Renal cortical epithelial cell (primary cell): ENCODE results near the gene CLN5. TPM values are rescaled to one million over a fixed set of nuclear protein-coding genes. Genes with fewer than 3 reads are reported as not detected.
"Not testable (repeated sequence)": the region's sequence is repeated elsewhere in the genome, so short reads cannot be mapped to it uniquely, and the experiment has no call there.

Source experiments
- DNase-seq: peaks from one replicate; pipeline ENCODE4 v3.0.0-alpha.2; 2011; ENCODE audit warnings: low read depth
- total RNA-seq: library from RNA; depleted of rRNA; stranded (reverse); fragments of >200 nt; gene quantifications from 2 replicates; pipeline ENCODE4 v1.2.3, GENCODE V29; 2014

CLN5 gene
- total RNA-seq = 43.4 and 62.4 TPM in 2 replicates

DNA sequence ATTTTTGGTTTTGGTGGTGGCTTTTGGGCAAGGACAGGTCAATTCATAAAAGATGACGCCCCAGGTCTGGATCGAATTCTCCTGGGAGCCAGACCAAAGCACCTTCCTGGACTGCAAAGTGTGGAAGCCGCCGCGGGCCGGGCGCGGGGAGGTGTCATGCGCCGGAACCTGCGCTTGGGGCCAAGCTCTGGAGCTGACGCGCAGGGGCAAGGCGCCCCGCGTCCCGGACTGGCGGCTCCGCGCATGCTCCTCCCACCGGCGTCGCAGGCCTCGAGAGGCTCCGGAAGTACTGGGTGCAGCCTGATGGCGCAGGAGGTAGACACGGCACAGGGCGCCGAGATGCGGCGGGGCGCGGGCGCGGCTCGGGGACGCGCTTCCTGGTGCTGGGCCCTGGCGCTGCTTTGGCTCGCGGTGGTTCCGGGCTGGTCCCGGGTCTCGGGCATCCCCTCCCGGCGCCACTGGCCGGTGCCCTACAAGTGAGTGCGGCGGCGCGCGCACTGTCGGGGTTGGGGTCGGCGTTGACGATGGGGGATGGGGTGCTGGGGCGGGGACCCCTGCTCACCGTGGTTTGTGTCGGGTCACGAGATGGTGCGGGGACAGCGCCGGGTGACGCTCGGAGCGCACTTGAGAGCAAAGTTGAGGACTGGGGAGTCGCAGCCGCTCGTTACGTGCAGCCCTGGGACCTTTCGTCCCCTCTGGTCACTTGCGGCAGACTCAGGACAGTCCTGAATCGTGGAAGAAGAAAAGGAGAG lies at the start of gene CLN5:
TSS of gene CLN5 (plus strand) at position 286 of the 752 bp plus-strand sequence. CDS start at position 304, 18 bp downstream.
- DNase-seq = peak; percentile 81

DNA sequence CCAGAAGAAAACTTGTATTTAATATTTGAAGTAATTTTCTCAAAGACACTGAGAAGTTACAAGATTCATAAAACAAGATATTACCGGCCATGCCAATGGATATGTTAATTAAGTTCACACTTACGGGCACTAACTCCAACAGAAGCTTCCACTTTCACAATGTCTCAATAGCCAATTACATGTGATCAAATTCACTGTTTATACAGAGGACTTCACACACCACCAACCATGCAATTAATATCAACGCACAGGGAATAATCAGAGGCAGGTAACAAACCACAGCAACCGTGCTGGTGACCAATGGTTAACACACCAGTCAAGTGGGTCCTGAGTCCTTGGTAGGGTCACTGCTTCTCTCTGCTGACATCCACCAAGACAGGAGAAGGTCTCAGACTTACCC lies 49.5 kb upstream of the CLN5 start:
- peak; percentile 30 for DNase-seq

DNA sequence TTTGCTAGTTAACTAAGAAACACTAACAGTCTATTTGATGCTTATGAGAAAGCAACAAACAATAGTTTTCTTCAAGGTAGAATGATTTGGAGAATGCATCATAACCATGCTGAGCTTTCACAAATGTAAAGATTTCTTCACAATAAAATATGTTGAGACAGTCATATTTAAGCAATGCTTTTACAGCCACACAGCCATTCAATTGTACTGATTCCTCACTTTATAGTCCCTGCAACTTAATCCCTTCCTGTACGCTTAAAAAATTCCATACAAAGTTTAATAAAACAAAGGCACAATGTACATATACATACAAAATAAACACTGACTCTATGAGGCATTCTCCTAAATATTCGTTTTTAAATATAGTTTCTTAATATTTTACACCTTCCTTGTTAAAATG lies 48.2 kb upstream of the CLN5 start:
- DNase-seq = no peak

DNA sequence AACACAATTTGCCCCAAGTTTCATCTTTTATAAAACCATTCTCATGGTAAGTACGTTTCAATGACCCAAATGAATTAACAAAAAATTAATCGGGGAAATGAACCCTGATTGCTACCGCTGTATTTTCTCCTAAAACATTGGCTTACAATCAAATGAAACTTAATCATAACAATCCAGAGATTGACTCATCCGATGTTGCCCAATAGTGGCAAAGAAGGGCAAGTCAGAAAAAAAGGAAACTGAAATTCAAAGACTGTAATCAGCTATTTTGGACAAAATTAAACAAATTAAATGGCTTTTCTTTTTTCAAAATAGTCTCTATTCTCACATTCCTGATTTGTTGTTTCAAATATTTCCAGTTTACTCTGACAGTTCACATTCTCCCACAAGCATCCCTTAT lies 47.4 kb upstream of the CLN5 start:
- peak; percentile 46 for DNase-seq

DNA sequence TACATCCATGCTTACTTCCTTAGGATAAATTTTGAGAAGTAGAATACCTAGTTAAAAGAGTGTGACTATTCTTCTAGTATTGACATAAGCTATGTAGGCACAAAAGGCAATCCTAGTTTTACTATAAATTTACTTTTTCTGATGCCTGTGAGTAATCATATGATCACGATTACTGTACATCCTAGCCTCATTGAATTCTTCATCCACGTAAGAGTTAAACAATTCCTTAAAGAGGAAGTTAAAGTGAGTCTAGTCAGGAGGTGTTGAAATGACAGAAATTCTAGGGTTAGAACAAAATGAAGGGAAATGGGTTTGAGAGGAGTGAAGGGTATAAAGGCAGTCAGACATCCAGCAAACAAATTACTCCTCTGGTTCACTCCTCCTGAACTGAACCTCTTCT lies 43.7 kb upstream of the CLN5 start, which contains the start of gene ACOD1:
TSS of gene ACOD1 (plus strand) at position 363 of the 400 bp plus-strand sequence. CDS start 48 bp downstream, outside the sequence.
- no peak for DNase-seq

DNA sequence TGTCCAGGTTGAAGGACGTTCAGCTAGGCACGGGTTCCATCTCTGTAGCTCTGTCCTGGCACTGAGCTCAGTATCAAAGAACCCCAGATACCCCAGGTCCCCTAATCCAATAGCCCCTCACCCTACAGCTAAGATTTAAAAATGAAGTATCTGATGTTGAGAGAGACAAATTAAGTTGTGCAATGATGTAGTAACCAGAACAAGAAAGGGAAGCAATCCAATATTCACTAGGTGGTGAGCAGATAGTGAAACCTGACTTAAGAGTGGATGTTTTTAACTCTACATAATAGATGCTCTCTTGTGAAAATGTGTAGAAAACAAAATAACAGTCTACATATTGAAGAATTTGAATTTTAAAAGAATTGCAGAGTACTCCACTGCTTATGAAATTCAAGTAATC lies 41.8 kb upstream of the CLN5 start:
- DNase-seq = no peak

DNA sequence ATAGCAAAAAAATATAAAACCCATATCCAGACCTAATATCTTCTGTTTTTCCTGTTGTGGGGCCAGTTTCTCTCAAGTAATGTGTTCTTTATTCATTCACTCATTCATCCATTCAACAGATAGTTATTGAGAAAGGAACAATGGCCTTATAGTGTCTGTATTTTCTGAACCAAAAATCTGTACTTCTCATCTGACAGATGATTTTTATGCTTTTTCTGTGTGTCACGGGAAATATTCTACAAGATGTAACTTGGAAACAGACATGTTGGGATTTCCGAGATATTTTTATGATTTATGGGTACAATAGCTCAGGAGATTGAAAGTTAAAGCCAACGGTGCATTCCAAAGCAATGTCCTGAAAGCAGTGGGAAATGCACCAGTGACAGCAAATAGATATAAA lies 37.9 kb upstream of the CLN5 start:
- DNase-seq = no peak

DNA sequence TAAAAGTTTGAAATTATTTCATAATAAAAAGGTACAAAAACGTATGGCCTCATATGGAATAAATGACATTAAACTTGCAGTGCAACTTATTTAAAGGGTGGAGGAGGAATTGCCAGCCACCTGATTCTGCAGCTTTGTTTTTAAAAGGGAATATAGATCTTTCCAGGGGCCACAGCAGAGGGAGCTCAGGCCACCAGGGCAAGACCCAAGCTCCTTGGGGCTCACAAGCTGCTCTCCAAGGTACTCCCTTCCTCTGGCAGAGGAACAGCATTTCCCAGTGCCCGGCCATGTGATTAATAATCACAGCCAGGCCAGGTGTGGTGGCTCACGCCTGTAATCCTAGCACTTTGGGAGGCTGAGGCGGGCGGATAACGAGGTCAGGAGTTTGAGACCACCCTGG lies 37.3 kb upstream of the CLN5 start:
- DNase-seq = no peak

DNA sequence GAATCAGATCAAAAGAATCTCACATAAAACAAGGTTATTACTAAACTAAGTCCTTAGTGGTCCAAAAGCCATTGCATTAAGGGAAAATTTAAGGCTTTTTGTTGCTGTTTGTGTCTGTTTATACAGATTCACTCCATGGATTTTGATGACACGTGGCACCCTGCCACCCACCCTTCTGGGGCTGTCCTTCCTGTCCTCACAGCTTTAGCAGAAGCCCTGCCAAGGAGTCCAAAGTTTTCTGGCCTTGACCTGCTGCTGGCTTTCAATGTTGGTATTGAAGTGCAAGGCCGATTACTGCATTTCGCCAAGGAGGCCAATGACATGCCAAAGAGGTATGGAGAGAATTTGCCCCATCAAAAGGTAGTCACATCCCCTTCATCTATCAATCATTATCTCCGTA lies 36.7 kb upstream of the CLN5 start:
- DNase-seq = no peak

DNA sequence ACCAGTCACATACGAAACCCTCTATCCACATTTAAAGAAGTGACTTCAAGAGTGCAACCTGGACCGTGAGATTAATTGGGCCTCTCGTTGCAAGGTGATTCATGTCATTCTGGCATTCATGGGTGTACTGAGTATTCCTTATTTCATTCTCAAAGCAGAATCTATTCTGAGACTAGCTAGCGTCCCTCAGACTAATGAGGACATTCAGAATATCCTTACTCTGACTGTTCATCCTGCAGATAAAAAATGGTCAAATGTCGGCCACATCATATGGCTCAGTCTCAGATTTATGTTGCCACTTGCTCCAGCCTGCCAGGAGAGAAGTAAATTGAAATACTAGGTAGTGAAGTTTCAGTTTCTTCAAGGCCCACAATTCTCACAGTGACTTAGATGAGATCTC lies 36.2 kb upstream of the CLN5 start:
- DNase-seq = no peak

DNA sequence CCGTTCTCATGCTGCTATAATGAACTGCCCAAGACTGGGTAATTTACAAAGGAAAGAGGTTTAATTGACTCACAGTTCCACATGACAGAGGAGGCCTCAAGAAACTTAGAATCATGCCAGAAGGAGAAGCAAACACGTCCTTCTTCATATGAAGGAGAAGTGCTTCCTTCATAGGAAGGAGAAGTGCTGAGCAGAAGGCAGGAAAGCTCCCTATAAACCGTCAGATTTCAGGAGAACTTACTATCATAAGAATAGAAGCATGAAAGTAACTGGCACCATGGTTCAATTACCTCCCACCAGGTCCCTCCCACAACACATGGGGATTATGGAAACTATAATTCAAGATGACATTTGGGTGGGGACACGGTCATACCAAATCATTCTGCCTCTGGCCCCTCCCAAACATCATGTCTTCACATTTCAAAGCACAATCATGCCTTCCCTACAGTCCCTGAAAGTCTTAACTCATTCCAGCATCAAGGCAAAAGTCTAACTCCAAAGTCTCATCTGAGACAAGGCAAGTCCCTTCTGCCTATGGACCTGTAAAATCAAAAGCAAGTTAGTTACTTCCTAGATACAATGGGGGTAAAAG lies 32.9 kb upstream of the CLN5 start:
- DNase-seq = no peak

DNA sequence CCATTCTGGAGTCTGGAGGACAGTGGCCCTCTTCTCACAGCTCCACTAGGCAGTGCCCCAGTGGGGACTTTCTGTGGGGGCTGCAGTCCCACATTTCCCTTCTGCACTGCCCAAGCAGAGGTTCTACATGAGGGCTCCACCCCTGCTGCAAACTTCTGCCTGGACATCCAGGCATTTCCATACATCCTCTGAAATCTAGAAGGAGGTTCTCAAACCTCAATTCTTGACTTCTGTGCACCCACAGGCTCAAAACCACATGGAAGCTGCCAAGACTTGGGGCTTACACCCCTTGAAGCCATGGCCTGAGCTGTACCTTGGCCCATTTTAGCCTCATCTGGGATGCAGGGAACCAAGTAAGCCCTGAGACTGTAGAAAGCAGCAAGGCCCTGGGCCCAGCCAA lies 32.1 kb upstream of the CLN5 start:
- DNase-seq = not testable (repeated sequence)

DNA sequence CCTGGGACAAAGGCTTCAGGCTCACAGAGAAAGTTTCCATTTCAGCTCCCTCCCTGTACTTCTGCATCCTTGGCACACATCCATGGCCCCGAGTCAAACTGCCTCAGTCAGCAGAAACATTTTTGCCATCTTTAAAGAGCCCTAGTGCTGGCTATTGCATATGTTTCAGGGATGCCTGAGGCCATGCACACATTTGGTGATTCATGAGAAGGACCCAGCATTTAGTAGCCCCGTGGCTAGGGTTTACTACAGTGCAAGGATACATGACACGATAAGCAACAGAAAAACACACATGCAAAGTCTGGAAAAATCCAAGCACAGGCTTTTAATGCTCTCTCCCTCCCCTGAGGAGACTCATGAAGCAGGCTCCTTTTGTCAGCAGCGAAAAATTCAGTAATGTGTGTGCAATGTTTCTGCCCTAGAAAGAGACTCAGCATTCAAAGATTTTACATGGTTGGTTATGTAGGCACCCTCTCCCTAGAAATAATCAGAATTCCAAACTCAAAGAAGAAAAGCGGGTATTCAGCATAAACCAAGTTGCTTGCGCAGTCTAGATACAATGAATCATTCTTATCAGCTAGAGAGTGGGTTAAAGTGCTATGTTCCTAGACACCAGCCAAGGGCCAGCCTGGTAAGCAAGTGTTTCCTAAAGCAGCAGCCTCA lies 26.0 kb upstream of the CLN5 start:
- peak; percentile 72 for DNase-seq

DNA sequence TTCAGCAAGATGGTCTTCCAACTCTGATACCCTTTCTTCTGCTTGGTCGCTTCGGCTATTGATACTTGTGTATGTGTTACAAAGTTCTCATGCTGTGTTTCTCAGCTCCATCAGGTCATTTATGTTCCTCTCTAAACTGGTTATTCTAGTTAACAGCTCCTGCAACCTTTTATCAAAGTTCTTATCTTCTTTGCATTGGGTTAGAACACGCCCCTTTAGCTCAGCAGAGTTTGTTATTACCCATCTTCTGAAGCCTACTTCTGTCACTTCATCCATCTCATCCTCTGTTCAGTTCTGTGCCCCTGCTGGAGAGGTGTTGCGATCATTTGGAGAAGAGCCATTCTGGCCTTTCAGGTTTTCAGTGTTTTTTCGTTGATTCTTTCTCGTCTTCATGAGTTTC lies 24.9 kb upstream of the CLN5 start:
- DNase-seq = no peak

DNA sequence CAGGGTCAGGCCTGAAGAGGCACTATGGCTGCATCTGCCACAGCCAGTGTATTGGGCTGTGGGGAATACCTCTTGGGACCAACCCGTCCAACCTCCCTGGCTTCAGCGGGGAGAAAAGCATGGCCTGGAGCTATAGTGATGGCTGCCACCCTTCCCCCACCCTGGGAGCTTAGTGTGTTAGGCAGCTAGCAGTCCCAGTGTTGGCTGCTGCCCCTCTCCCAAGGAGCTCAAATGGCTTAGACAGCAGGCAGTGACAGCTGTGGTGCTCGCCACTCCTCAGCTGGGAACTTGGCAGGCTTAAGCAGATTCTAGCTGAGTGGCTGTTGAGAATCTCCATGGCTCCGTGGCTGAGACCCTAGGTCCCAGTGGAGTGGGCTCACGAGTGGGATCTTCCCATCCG lies 23.8 kb upstream of the CLN5 start:
- no peak for DNase-seq

DNA sequence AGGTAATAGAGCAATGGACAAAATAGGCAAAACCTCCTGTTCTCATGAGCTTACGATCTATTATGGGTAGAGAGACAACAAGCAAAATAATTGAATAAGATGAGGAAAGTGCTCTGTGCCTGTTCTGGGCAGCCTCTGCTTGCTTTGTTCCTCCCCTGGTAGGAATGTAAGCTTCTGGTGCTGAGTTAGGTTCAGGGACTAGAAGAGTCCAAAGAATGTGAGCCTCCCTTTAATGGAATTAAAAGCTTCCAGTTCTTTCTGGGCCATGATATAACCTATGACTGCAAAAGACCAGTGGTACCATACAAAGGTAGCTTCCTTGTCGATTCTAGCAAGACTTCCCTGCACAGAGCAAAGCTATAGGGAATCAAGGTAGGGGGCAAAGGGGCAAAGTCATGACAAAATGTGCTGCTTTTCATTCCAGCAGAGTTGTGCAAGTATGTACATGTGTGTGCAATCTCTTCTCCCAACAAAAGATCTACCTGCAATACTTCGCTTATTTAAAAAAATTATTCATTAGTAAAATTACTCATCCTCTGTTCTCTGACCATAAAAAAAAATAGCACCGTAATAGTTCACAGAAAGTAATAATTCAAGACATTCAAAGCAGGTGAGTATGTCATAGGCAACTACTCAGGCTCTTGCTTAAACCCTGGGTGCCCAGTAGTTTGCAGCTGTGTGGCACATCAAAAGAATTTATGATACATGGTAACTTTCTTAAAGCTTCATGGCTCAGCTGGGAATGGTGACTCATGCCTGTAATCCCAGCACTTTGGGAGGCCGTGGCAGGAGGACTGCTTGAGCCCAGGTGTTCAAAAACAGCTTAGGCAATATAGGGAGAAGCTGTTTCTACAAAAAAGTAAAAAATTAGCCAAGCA lies 22.2 kb upstream of the CLN5 start:
- DNase-seq = no peak

DNA sequence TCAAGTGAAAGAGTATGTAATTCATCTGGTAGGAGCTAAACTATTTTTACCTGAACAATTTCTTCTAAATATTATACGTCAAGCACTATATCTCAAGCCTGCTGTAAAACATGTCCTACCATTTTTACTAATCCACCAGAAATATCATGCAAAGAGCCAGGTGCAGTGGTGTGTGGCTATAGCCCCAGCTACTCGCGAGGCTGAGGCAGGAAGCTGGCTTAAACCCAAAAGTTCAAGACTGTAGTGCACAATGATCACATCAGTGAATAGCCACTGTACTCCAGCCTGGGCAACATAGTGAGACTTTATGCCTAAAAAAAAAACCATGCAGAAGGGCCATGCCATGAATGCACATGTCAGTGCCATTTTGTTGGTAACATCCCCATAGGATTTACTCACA lies 20.7 kb upstream of the CLN5 start:
- no peak for DNase-seq

DNA sequence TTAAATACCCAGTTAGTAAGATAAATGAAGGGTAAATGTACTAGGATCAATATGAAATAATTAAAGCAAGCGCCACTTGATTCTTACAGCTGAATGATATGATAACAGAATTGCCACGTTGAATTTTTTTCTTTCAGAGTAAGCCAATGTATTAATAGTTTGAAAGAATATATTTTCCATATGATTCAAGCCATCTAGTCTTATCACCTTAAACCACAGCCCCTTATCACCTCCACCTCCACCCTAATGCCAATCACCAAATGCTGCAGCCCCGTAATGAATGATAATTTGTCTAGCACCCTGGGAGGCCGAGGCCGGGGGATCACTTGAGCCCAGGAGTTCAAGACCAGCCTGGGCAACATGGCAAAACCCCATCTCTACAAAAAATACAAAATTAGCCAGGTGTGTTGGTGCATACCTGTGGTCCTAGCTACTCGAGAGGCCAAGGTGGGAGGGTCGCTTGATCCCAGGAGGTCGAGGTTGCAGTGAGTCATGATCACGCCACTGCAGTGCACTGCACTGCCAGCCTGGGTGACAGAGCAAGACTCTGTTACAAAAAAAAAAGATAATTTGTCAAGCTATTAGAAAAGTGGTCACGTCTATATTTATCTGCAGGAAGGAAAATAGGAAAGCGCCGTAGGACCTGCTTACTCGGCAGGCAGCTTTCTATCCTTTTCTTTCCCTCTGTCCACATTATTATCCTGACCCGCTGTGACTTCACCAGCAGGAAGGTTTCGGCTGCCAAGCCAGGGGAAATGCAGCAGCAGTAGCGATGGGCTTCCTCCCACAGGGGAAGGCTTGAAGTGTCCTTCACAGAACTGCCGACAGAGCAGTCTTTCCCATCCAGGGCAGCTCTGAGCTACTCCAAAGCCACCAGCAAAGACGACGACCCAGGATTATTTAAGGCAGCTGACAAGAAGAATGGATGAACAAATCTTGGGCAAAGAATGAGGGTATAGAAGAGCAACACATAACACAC lies 19.7 kb upstream of the CLN5 start:
- DNase-seq = no peak

DNA sequence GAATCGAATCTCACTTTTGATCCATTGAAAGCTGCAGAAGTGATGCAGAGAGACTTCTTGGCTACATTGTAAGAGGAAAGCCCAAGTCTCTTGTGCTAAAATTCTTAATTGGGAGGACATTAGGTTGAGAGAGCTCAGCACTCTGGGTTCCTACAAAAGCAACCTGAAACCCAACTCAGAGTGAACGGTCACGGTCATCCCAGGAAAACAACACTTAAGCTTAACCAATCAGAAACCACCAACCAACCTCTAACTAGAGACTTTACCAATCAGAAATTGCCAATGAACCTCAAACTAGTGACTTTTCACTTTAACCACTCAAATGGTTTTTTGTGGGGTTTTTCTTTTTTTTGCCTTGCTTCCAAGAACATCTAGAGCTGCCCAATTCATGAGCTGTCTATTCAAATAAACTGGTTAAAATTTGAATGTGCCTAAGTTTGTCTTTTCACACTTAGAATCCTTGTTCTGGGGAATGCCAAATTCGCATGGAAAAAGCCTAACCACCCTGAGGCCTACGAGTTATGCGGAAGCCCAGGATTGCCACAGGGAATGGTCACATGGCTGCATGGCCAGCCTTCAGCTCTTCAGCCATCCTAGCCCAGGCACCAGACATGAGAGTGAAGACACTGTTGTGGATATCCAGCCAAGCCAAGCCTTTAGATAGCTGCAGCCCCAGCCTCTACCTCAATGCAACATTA lies 17.8 kb upstream of the CLN5 start:
- no peak for DNase-seq

DNA sequence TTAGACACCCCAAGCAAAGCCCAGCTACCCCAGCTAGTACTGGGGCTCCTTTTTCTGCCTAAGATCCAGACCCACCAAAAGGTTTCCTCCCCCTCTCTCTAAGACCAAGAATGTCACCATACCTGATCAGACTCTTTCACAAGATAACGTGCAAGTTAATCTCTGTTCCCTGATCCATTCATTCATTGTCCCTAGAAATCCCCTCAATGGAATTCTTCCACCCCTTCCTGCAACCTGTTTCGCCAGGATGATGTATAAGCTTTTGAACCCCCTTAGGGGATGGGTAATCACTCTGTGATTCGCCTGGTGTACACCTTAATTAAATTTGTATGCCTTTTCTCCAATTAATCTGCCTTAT lies 17.3 kb upstream of the CLN5 start:
- no peak for DNase-seq
